ENCODE results near the gene USP44.
"Not testable (repeated sequence)": the region's sequence is repeated elsewhere in the genome, so short reads cannot be mapped to it uniquely, and the experiment has no call there.

USP44 gene

GRCh38 chr12:95509300-95509699 lies 42.0 kb downstream of the USP44 start:
- DNase-seq (ENCODE audit: low read depth in 3 of 3), result no peak

- no peak for DNase-seq (ENCODE audit: low read depth in 3 of 3)
These were observed 44.4 kb downstream of the USP44 start for GRCh38 chr12:95506707-95507523.

- no peak for DNase-seq (ENCODE audit: low read depth in 3 of 3)
These were observed 46.2 kb downstream of the USP44 start for GRCh38 chr12:95505039-95505438.

GRCh38 chr12:95504140-95504539 lies 47.1 kb downstream of the USP44 start:
- DNase-seq (ENCODE audit: low read depth in 3 of 3), result no peak

- no peak for DNase-seq (ENCODE audit: low read depth in 3 of 3)
These were observed 51.5 kb downstream of the USP44 start for GRCh38 chr12:95499772-95500171.

- DNase-seq (ENCODE audit: low read depth in 3 of 3), result no peak
These were observed 52.3 kb downstream of the USP44 start for GRCh38 chr12:95498968-95499367.

GRCh38 chr12:95497031-95497430 lies 54.2 kb downstream of the USP44 start:
- no peak for DNase-seq (ENCODE audit: low read depth in 3 of 3)

- no peak for DNase-seq (ENCODE audit: low read depth in 3 of 3)
These were observed 55.8 kb downstream of the USP44 start for GRCh38 chr12:95495433-95495832.

GRCh38 chr12:95494888-95495287 lies 56.4 kb downstream of the USP44 start:
- no peak for DNase-seq (ENCODE audit: low read depth in 3 of 3)

GRCh38 chr12:95492462-95492861 lies 58.8 kb downstream of the USP44 start:
- no peak for DNase-seq (ENCODE audit: low read depth in 3 of 3)

- no peak for DNase-seq (ENCODE audit: low read depth in 3 of 3)
These were observed 64.3 kb downstream of the USP44 start for GRCh38 chr12:95487024-95487423.

- no peak for DNase-seq (ENCODE audit: low read depth in 3 of 3)
These were observed 66.8 kb downstream of the USP44 start for GRCh38 chr12:95484524-95484923.

GRCh38 chr12:95482564-95482963 lies 68.7 kb downstream of the USP44 start:
- DNase-seq (ENCODE audit: low read depth in 3 of 3), result not testable (repeated sequence)

- no peak for DNase-seq (ENCODE audit: low read depth in 3 of 3)
These were observed 69.4 kb downstream of the USP44 start for GRCh38 chr12:95481888-95482287.

GRCh38 chr12:95481072-95481471 lies 70.2 kb downstream of the USP44 start:
- no peak for DNase-seq (ENCODE audit: low read depth in 3 of 3)

- DNase-seq (ENCODE audit: low read depth in 3 of 3), result no peak
These were observed 71.0 kb downstream of the USP44 start for GRCh38 chr12:95480230-95480629.

GRCh38 chr12:95474660-95474958 lies 76.7 kb downstream of the USP44 start:
- DNase-seq (ENCODE audit: low read depth in 3 of 3), result no peak

- DNase-seq (ENCODE audit: low read depth in 3 of 3), result peak; percentile 89 to 95 (median 93)
These were observed 77.2 kb downstream of the USP44 start, which contains the start of gene METAP2 for GRCh38 chr12:95473884-95474659. METAP2 (plus strand) TSS chr12:95474152; CDS start chr12:95474180, 28 bp downstream.

- peak in 1 of 3 experiments; percentile 4 for DNase-seq (ENCODE audit: low read depth in 3 of 3)
These were observed 77.9 kb downstream of the USP44 start for GRCh38 chr12:95473231-95473883.

- DNase-seq (ENCODE audit: low read depth in 3 of 3), result no peak
These were observed 81.0 kb downstream of the USP44 start for GRCh38 chr12:95470300-95470699.

Data from stimulated activated CD4-positive, alpha-beta T cell treated with anti-CD3 and anti-CD28 coated beads, TNF-alpha, amount 100 ng/mL, for 24 hours (primary cell).